ENCODE data around the gene SPIB.
A peak's percentile ranks its signal among the peaks of the same experiment; 100 is the strongest.

Gene SPIB

GRCh38 chr19:50383852-50384684, 34.7 kb upstream of the SPIB start, which contains the start of gene POLD1:
TSS of gene POLD1 (plus strand) at chr19:50384347. CDS start at chr19:50398852, 14,505 bp downstream.
- H3K79me2 ChIP-seq (ENCODE audit: insufficient read depth, low read length), result peaks cover 47% of the 10 kb centered on the region
- peak within 1 kb of the TSS; percentile 89 for H3K4me2 ChIP-seq (ENCODE audit: low read depth, low read length, poor library complexity, severe bottlenecking)
- H3K9me2 ChIP-seq (replicated peaks; ENCODE audit: low read depth, low read length), result no peaks in the 10 kb centered on the region
- H2AFZ ChIP-seq (ENCODE audit: low read length), result peak within 1 kb of the TSS; percentile 62
- H3K4me3 ChIP-seq (ENCODE audit: low read length, poor library complexity, severe bottlenecking), result peak within 1 kb of the TSS; percentile 83
- no peaks in the 10 kb centered on the region for H3K9me3 ChIP-seq (ENCODE audit: insufficient read depth, low read depth, low read length)
- H3K36me3 ChIP-seq (ENCODE audit: insufficient read depth, low read length), result peaks cover 15% of the 10 kb centered on the region; the same call in 1 of the 2 replicates
- H3K9ac ChIP-seq (ENCODE audit: low read depth, low read length, poor library complexity, severe bottlenecking), result peak within 1 kb of the TSS; percentile 80
- no peaks in the 10 kb centered on the region for H3K27me3 ChIP-seq (ENCODE audit: insufficient read depth, low read length, poor library complexity, severe bottlenecking)
- TF ChIP-seq EZH2phosphoT487 (IDR thresholded peaks at IDR 0.05; ENCODE audit: borderline replicate concordance) (no peak), CTCF (conservative IDR thresholded peaks at IDR 0.05; ENCODE audit: low read length) (no peak)
- H4K20me1 ChIP-seq (ENCODE audit: insufficient read depth, low read length, poor library complexity, severe bottlenecking), result peaks cover 25% of the 10 kb centered on the region
- peaks cover 8% of the 10 kb centered on the region; the same call in 1 of the 2 replicates for H3F3A ChIP-seq (ENCODE audit: low read depth)
- H3K4me1 ChIP-seq (ENCODE audit: insufficient read depth, low read length, poor library complexity, severe bottlenecking), result peaks cover 15% of the 10 kb centered on the region

- H3K9me3 ChIP-seq (ENCODE audit: insufficient read depth, low read depth, low read length), result no peaks in the 10 kb centered on the region
- H3K9ac ChIP-seq (ENCODE audit: low read depth, low read length, poor library complexity, severe bottlenecking), result peak overlapping the region; percentile 80
- H3K79me2 ChIP-seq (ENCODE audit: insufficient read depth, low read length), result peaks cover 49% of the 10 kb centered on the region
- peaks cover 9% of the 10 kb centered on the region; the same call in 1 of the 2 replicates for H3K36me3 ChIP-seq (ENCODE audit: insufficient read depth, low read length)
- peaks cover 24% of the 10 kb centered on the region for H4K20me1 ChIP-seq (ENCODE audit: insufficient read depth, low read length, poor library complexity, severe bottlenecking)
- no peak for TF ChIP-seq EZH2phosphoT487 (IDR thresholded peaks at IDR 0.05; ENCODE audit: borderline replicate concordance)
- no peak for TF ChIP-seq CTCF (conservative IDR thresholded peaks at IDR 0.05; ENCODE audit: low read length)
- peak overlapping the region; percentile 83 for H3K4me3 ChIP-seq (ENCODE audit: low read length, poor library complexity, severe bottlenecking)
- H3K4me1 ChIP-seq (ENCODE audit: insufficient read depth, low read length, poor library complexity, severe bottlenecking), result peaks cover 15% of the 10 kb centered on the region
- peak overlapping the region; percentile 89 for H3K4me2 ChIP-seq (ENCODE audit: low read depth, low read length, poor library complexity, severe bottlenecking)
- no peaks in the 10 kb centered on the region for H3K9me2 ChIP-seq (replicated peaks; ENCODE audit: low read depth, low read length)
- peak overlapping the region; percentile 62 for H2AFZ ChIP-seq (ENCODE audit: low read length)
- H3F3A ChIP-seq (ENCODE audit: low read depth), result peaks cover 8% of the 10 kb centered on the region; the same call in 1 of the 2 replicates
- no peaks in the 10 kb centered on the region for H3K27me3 ChIP-seq (ENCODE audit: insufficient read depth, low read length, poor library complexity, severe bottlenecking)
Measured at GRCh38 chr19:50384685-50385535, 33.8 kb upstream of the SPIB start.

- TF ChIP-seq EZH2phosphoT487 (IDR thresholded peaks at IDR 0.05; ENCODE audit: borderline replicate concordance) (no peak), CTCF (conservative IDR thresholded peaks at IDR 0.05; ENCODE audit: low read length) (no peak)
- peaks cover 15% of the 10 kb centered on the region for H3K4me1 ChIP-seq (ENCODE audit: insufficient read depth, low read length, poor library complexity, severe bottlenecking)
- no peaks in the 10 kb centered on the region for H3K9me3 ChIP-seq (ENCODE audit: insufficient read depth, low read depth, low read length)
- peak overlapping the region; percentile 89 for H3K4me2 ChIP-seq (ENCODE audit: low read depth, low read length, poor library complexity, severe bottlenecking)
- no peaks in the 10 kb centered on the region for H3K9me2 ChIP-seq (replicated peaks; ENCODE audit: low read depth, low read length)
- H3K9ac ChIP-seq (ENCODE audit: low read depth, low read length, poor library complexity, severe bottlenecking), result peak overlapping the region; percentile 15
- H3F3A ChIP-seq (ENCODE audit: low read depth), result peaks cover 8% of the 10 kb centered on the region; the same call in 1 of the 2 replicates
- peaks cover 23% of the 10 kb centered on the region for H4K20me1 ChIP-seq (ENCODE audit: insufficient read depth, low read length, poor library complexity, severe bottlenecking)
- H3K4me3 ChIP-seq (ENCODE audit: low read length, poor library complexity, severe bottlenecking), result no peak overlapping the region
- H3K79me2 ChIP-seq (ENCODE audit: insufficient read depth, low read length), result peaks cover 54% of the 10 kb centered on the region
- peaks cover 6% of the 10 kb centered on the region; the same call in 1 of the 2 replicates for H3K36me3 ChIP-seq (ENCODE audit: insufficient read depth, low read length)
- H3K27me3 ChIP-seq (ENCODE audit: insufficient read depth, low read length, poor library complexity, severe bottlenecking), result no peaks in the 10 kb centered on the region
- H2AFZ ChIP-seq (ENCODE audit: low read length), result no peak overlapping the region
Measured at GRCh38 chr19:50387176-50387867, 31.4 kb upstream of the SPIB start.

Measured in Loucy (cell line).